GM19035 (cell line): ENCODE results near the gene SCT.

Source experiments
- ATAC-seq: cut with Tn5 transposase; IDR thresholded peaks from one replicate; pipeline ENCODE4 v1.9.1; 2021; ENCODE audit not compliant: unreplicated experiment

The SCT gene

DNA sequence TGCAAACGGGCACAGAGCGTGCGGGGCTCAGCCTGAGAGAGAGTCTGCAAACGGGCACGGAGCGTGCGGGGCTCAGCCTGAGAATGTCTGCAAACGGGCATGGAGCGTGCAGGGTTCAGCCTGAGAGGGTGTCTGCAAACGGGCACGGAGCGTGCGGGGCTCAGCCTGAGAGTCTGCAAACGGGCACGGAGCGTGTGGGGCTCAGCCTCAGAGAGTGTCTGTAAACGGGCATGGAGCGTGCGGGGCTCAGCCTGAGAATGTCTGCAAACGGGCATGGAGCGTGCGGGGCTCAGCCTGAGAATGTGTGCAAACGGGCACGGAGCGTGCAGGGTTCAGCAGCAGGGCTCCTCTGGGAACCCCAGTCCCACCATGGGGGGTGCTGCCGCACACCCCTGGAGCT, 37.2 kb downstream of the SCT start:
- no peak for ATAC-seq

DNA sequence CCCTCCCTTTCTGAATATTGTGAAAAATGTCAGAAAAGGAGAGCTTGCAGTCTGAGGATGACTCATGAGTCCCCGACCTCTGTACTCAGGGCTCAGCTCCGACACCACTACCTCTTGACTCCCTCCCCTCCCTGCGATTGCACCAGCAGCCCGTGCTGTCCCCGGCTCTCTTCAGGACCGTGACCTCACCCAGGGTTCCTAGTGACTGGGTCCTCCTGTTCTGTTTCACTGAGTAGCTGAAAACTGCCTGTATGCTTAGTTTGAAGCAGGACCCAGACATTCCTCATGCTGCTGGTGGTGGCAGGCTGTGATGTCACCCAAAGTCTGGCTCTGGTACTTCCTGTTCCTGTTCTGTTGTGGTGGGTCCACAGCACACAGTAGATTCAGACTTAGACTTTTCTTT, 39.0 kb downstream of the SCT start:
- ATAC-seq: no peak

DNA sequence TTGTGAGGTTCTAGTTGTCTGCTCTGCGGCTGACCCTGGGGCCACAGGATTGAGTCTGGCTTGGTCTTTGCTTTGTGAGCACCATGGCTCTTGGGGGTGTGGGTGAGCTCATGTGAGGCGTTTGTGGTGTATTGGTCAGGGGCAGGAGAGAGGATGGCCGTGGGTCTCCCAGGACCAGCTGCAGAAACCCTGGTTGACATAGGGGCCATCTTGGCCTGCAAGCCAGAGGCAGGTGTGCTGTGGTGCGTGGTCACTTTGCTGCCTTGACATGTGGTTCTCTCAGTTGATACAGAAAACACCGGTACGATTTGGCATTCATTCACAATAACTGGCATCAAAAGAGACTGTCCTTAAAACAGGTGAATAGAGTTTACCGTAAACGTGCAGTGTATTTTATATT, 39.4 kb downstream of the SCT start:
- no peak for ATAC-seq

DNA sequence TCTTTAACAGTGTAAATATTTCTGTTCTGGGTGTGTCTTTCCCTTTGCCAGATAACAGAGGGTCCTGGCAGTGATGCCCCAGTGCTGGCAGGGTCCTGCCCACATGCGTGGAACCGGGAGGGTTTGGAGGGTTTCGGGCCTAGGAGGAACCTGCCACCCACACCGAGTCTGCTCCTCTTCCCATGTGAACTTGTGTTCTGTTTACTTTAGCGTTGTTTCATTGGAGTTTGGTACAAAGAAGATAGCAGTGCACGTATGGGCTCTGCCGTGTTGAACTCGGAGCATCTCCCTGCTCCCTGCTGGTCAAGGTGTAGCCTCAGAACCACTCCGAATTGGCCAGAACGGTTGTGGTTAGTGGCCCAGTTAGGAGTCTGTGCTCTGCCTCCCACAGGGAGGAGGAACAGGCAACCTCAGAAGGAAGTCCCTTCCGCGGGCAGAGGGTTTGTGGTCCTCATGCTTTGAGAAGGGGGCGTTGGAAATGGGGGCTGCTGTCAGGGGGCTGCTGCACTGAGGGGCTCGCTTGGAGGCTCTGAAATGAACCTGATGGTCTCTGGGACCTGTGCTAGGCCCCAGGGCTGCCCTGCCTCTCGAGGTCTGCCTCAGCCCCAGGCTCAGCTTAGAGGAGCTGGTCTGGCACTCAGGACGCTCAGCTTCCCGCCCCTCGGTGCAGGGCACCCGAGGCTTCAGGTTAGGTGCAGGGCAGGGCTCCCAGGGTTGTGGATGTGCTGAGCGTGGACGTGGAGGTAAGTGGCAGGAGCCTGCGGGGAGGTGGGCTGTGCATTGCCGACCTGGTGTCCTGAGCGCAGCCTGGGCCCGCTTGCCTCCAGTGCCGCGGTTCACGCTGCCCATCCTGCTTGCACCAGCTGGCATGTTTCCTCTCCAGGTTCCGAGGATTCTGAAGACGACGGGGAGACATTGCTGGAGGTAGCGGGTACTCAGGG, 40.3 kb downstream of the SCT start:
- ATAC-seq: no peak

DNA sequence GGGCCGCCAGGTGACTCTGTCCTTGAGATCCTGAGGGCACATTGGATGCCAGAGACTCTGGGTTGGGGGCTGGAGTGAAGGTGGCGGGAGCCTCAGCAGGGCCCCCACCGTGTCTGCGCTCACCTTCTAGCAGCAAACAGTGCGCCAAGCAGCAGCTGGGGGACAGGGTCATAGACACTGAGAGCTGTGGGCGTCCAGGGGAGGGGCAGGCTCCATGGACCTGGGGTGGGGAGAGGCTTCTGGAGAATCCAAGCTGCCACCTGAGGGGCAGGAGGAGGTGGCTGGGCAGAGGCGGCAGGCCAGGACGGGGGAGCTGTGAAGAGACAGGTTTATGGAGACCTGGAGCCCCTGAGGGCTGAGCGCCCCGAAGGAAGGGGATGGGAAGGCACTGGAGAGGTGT, 42.7 kb downstream of the SCT start:
- ATAC-seq: no peak

DNA sequence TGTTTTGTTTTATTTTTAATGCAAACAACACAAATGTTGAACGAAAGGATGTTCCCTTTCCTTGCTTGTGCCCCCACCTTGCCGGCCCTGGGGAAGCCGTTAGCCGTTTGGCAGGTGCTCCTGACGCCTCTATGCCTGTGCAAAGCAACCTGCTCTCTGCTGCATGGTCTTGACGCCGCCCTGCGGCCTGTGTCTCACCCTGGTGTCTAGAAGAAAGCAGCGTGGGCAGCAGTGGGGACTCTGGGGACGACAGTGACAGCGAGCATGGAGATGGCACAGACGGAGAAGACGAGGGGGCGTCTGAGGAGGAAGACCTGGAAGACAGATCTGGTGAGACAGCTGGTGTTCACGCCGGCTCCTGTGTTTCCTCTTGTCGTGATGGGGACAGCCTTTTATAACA, 45.2 kb downstream of the SCT start:
- ATAC-seq: no peak

DNA sequence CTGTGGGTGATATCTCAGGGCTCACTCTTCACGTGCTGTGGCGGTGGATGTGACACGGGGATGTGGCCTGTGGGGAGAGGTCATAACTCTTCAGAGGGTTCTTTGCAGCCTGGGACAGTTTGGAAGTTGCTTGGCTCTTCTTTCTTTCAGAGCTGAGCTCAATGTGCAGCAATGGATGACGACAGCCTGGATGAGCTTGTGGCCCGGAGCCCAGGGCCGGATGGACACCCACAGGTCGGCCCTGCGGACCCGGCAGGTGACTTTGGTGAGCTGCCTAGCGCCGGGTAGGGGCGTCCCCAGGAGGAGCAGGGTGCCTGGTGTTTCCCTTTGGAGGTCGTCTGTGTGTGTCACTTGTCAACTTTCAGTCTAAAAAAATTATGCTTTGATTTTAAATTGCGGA, 45.6 kb downstream of the SCT start:
- ATAC-seq: no peak

DNA sequence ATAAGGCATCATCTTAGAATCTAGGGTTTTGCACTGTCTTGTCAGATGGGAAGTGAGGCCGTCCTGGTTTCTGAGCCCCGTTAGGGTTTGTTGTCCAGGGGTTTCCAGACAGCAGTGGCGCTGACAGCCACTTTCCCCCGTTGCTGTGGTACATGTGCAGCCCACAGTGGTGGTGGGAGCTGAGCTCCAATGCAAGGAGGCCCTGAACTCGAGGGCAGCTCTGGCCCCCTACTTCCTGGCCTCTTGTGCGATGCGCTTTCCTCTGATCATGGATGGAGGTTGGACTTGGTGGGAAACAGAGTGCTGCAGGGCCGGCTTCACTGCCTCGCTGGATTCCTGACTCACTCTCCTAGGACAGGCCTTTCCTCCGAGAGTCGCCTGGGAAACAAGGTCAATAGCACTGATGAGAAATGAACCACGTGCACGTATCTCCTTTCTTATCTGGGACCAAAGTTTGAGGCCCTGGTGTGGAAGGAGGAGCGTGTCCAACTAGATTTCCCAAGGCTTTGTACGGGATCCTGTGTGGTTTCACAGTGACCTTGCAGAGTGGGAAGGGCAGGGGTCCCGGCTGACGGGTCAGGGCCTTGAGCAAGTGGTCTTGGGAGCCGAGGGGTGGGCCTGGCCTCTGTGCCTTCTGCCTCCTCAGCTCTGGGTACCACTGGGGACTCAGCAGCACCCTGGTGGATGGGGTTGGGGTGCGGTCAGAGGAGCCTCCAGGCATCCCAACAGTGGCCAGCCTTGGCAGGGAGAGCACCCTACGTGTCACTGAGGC, 47.0 kb downstream of the SCT start:
- no peak for ATAC-seq

DNA sequence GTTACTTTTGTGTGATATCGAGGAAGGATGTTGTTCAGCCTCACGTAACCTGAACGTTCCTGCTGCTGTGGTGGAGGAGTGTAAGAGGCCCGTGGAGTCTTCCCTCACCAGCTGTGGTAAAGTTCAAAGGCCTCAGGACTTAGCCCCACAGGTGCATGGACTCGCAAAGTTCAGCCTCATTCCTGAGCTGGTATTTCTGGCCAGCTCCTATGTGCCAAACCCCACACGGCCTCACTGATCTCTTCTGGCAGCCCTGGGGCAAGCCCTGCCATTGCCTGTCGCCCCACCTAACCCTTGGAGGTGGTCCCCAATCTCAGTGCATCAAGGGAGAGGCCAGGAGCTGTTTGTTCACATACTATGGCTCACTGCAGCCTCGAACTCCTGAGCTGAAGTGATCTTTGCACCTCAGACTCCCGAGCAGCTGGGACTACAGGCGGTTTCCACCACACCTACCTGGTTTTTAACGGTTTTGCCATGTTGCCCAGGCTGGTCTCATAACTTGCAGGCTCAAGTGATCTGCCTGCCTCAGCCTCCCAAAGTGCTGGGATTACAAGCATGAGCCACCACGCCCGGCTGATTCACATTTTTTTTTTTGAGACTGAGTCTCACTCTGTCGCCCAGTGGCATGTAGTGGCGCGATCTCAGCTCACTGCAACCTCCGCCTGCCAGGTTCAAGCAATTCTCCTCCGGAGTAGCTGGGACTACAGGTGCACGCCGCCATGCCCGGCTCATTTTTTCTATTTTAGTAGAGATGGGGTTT, 48.5 kb downstream of the SCT start:
- no peak for ATAC-seq

DNA sequence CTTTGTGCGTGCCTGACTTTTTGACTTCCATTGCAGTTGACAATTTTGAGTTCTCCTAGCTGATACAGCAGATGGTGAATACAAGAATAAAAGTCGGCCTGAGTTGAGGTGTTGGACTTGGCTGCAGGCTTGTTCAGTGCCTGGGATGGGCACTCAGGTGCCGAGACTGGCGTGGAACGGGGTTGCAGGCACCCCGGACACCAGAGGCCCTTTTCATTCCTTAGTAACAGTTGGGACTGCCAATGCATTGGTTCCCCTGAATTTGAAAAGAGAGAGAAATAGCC, 49.4 kb downstream of the SCT start:
- ATAC-seq: no peak

DNA sequence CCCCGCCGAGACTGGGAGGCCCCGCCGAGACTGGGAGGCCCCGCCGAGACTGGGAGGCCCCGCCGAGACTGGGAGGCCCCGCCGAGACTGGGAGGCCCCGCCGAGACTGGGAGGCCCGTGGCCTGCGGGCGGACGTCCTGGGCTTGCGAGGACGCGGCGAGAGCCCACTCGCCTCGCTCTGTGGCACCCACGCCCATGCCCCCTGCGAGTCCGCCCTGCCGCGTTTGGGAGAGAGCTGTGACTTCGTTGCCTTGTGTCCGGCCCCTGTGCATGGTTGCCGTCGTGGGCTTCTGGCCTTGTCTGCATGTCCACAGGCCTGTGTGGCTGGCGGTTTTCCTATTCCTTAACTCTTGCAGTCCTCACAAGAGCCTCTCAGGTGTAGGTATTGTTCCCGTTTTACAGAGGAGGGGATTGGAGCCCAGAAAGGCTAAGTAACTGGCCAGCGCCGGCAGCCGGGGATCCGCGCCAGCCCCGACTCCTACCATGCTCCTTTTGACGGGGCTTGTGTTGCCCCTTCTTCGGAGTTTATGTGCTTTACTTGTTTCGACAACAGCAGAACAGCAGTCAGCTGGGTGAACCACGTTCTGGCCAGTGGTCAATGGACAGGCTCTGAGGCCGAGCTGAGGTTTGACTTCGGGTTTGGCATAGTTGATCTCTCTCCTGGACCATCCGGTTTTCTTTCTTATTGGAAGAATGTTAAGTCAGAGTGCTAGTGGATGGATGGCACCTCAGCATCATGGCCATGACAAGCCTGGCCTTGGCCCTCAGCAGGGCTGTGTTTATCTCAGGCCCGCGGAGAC, 50.0 kb downstream of the SCT start:
- no peak for ATAC-seq
